Measurements from ENCODE around the gene DMBT1.

The DMBT1 gene

GRCh38 chr10:122639801-122640200, 79.2 kb downstream of the DMBT1 start:
- Histone ChIP-seq H3K27ac (ENCODE audit: low read depth, low read length) (no peak overlapping the region), H3K4me3 (ENCODE audit: low read depth in 1 of 5, low read length in 5 of 5) (no peak overlapping the region), H3K9ac (ENCODE audit: low read length in 5 of 5) (no peak overlapping the region), H3K9me3 (ENCODE audit: control insufficient read depth in 5 of 5, low read length in 5 of 5) (no peaks in the 10 kb centered on the region), H3K27me3 (ENCODE audit: control insufficient read depth in 5 of 5, insufficient read depth in 4 of 5, low read length in 5 of 5) (no peaks in the 10 kb centered on the region), H3K36me3 (ENCODE audit: control insufficient read depth in 5 of 5, insufficient read depth in 5 of 5, low read length in 5 of 5) (no peaks in the 10 kb centered on the region), H3K4me1 (ENCODE audit: control insufficient read depth in 5 of 5, insufficient read depth in 5 of 5, low read length in 5 of 5) (no peaks in the 10 kb centered on the region)

GRCh38 chr10:122640921-122641320, 80.4 kb downstream of the DMBT1 start:
- Histone ChIP-seq H3K9me3 (ENCODE audit: control insufficient read depth in 5 of 5, low read length in 5 of 5) (no peaks in the 10 kb centered on the region), H3K4me1 (ENCODE audit: control insufficient read depth in 5 of 5, insufficient read depth in 5 of 5, low read length in 5 of 5) (no peaks in the 10 kb centered on the region), H3K4me3 (ENCODE audit: low read depth in 1 of 5, low read length in 5 of 5) (no peak overlapping the region), H3K9ac (ENCODE audit: low read length in 5 of 5) (no peak overlapping the region), H3K36me3 (ENCODE audit: control insufficient read depth in 5 of 5, insufficient read depth in 5 of 5, low read length in 5 of 5) (no peaks in the 10 kb centered on the region), H3K27ac (ENCODE audit: low read depth, low read length) (no peak overlapping the region), H3K27me3 (ENCODE audit: control insufficient read depth in 5 of 5, insufficient read depth in 4 of 5, low read length in 5 of 5) (no peaks in the 10 kb centered on the region)

GRCh38 chr10:122642726-122643605, 82.4 kb downstream of the DMBT1 start:
- no peaks in the 10 kb centered on the region for H3K36me3 ChIP-seq (ENCODE audit: control insufficient read depth in 5 of 5, insufficient read depth in 5 of 5, low read length in 5 of 5)
- H3K4me1 ChIP-seq (ENCODE audit: control insufficient read depth in 5 of 5, insufficient read depth in 5 of 5, low read length in 5 of 5): no peaks in the 10 kb centered on the region
- H3K27ac ChIP-seq (ENCODE audit: low read depth, low read length): no peak overlapping the region
- H3K9me3 ChIP-seq (ENCODE audit: control insufficient read depth in 5 of 5, low read length in 5 of 5): no peaks in the 10 kb centered on the region
- no peak overlapping the region for H3K4me3 ChIP-seq (ENCODE audit: low read depth in 1 of 5, low read length in 5 of 5)
- no peaks in the 10 kb centered on the region for H3K27me3 ChIP-seq (ENCODE audit: control insufficient read depth in 5 of 5, insufficient read depth in 4 of 5, low read length in 5 of 5)
- no peak overlapping the region for H3K9ac ChIP-seq (ENCODE audit: low read length in 5 of 5)

GRCh38 chr10:122643931-122644534, 83.5 kb downstream of the DMBT1 start:
- Histone ChIP-seq H3K9me3 (ENCODE audit: control insufficient read depth in 5 of 5, low read length in 5 of 5) (no peaks in the 10 kb centered on the region), H3K27ac (ENCODE audit: low read depth, low read length) (no peak overlapping the region), H3K4me3 (ENCODE audit: low read depth in 1 of 5, low read length in 5 of 5) (no peak overlapping the region), H3K36me3 (ENCODE audit: control insufficient read depth in 5 of 5, insufficient read depth in 5 of 5, low read length in 5 of 5) (no peaks in the 10 kb centered on the region), H3K27me3 (ENCODE audit: control insufficient read depth in 5 of 5, insufficient read depth in 4 of 5, low read length in 5 of 5) (peaks cover 0 to 2% (median under 1%) of the 10 kb centered on the region in 5 donors), H3K9ac (ENCODE audit: low read length in 5 of 5) (no peak overlapping the region), H3K4me1 (ENCODE audit: control insufficient read depth in 5 of 5, insufficient read depth in 5 of 5, low read length in 5 of 5) (no peaks in the 10 kb centered on the region)

GRCh38 chr10:122646511-122647382, 86.2 kb downstream of the DMBT1 start:
- Histone ChIP-seq H3K36me3 (ENCODE audit: control insufficient read depth in 5 of 5, insufficient read depth in 5 of 5, low read length in 5 of 5) (no peaks in the 10 kb centered on the region), H3K9me3 (ENCODE audit: control insufficient read depth in 5 of 5, low read length in 5 of 5) (no peaks in the 10 kb centered on the region), H3K4me3 (ENCODE audit: low read depth in 1 of 5, low read length in 5 of 5) (no peak overlapping the region), H3K9ac (ENCODE audit: low read length in 5 of 5) (no peak overlapping the region), H3K27me3 (ENCODE audit: control insufficient read depth in 5 of 5, insufficient read depth in 4 of 5, low read length in 5 of 5) (peaks cover 5 to 20% (median 9%) of the 10 kb centered on the region in 5 donors), H3K4me1 (ENCODE audit: control insufficient read depth in 5 of 5, insufficient read depth in 5 of 5, low read length in 5 of 5) (no peaks in the 10 kb centered on the region), H3K27ac (ENCODE audit: low read depth, low read length) (no peak overlapping the region)

- H3K9ac ChIP-seq (ENCODE audit: low read length in 5 of 5): no peak overlapping the region
- H3K4me1 ChIP-seq (ENCODE audit: control insufficient read depth in 5 of 5, insufficient read depth in 5 of 5, low read length in 5 of 5): no peaks in the 10 kb centered on the region
- no peaks in the 10 kb centered on the region for H3K9me3 ChIP-seq (ENCODE audit: control insufficient read depth in 5 of 5, low read length in 5 of 5)
- H3K27ac ChIP-seq (ENCODE audit: low read depth, low read length): no peak overlapping the region
- H3K4me3 ChIP-seq (ENCODE audit: low read depth in 1 of 5, low read length in 5 of 5): no peak overlapping the region
- no peaks in the 10 kb centered on the region for H3K36me3 ChIP-seq (ENCODE audit: control insufficient read depth in 5 of 5, insufficient read depth in 5 of 5, low read length in 5 of 5)
- peaks cover 5 to 20% (median 9%) of the 10 kb centered on the region in 5 donors for H3K27me3 ChIP-seq (ENCODE audit: control insufficient read depth in 5 of 5, insufficient read depth in 4 of 5, low read length in 5 of 5)
Observed at GRCh38 chr10:122647383-122647968, 86.9 kb downstream of the DMBT1 start.

GRCh38 chr10:122648599-122649428, 88.3 kb downstream of the DMBT1 start:
- Histone ChIP-seq H3K4me3 (ENCODE audit: low read depth in 1 of 5, low read length in 5 of 5) (no peak overlapping the region), H3K9me3 (ENCODE audit: control insufficient read depth in 5 of 5, low read length in 5 of 5) (no peaks in the 10 kb centered on the region), H3K9ac (ENCODE audit: low read length in 5 of 5) (no peak overlapping the region), H3K27me3 (ENCODE audit: control insufficient read depth in 5 of 5, insufficient read depth in 4 of 5, low read length in 5 of 5) (peaks cover 5 to 20% (median 9%) of the 10 kb centered on the region in 5 donors), H3K27ac (ENCODE audit: low read depth, low read length) (no peak overlapping the region), H3K36me3 (ENCODE audit: control insufficient read depth in 5 of 5, insufficient read depth in 5 of 5, low read length in 5 of 5) (no peaks in the 10 kb centered on the region), H3K4me1 (ENCODE audit: control insufficient read depth in 5 of 5, insufficient read depth in 5 of 5, low read length in 5 of 5) (no peaks in the 10 kb centered on the region)

GRCh38 chr10:122649903-122650302, 89.3 kb downstream of the DMBT1 start:
- Histone ChIP-seq H3K36me3 (ENCODE audit: control insufficient read depth in 5 of 5, insufficient read depth in 5 of 5, low read length in 5 of 5) (no peaks in the 10 kb centered on the region), H3K27ac (ENCODE audit: low read depth, low read length) (no peak overlapping the region), H3K4me1 (ENCODE audit: control insufficient read depth in 5 of 5, insufficient read depth in 5 of 5, low read length in 5 of 5) (no peaks in the 10 kb centered on the region), H3K4me3 (ENCODE audit: low read depth in 1 of 5, low read length in 5 of 5) (no peak overlapping the region), H3K27me3 (ENCODE audit: control insufficient read depth in 5 of 5, insufficient read depth in 4 of 5, low read length in 5 of 5) (peaks cover 5 to 20% (median 9%) of the 10 kb centered on the region in 5 donors), H3K9me3 (ENCODE audit: control insufficient read depth in 5 of 5, low read length in 5 of 5) (no peaks in the 10 kb centered on the region), H3K9ac (ENCODE audit: low read length in 5 of 5) (no peak overlapping the region)

GRCh38 chr10:122650331-122650730, 89.8 kb downstream of the DMBT1 start:
- H3K4me3 ChIP-seq (ENCODE audit: low read depth in 1 of 5, low read length in 5 of 5): no peak overlapping the region
- no peaks in the 10 kb centered on the region for H3K9me3 ChIP-seq (ENCODE audit: control insufficient read depth in 5 of 5, low read length in 5 of 5)
- no peak overlapping the region for H3K9ac ChIP-seq (ENCODE audit: low read length in 5 of 5)
- H3K27ac ChIP-seq (ENCODE audit: low read depth, low read length): no peak overlapping the region
- no peaks in the 10 kb centered on the region for H3K4me1 ChIP-seq (ENCODE audit: control insufficient read depth in 5 of 5, insufficient read depth in 5 of 5, low read length in 5 of 5)
- no peaks in the 10 kb centered on the region for H3K36me3 ChIP-seq (ENCODE audit: control insufficient read depth in 5 of 5, insufficient read depth in 5 of 5, low read length in 5 of 5)
- H3K27me3 ChIP-seq (ENCODE audit: control insufficient read depth in 5 of 5, insufficient read depth in 4 of 5, low read length in 5 of 5): peaks cover 5 to 20% (median 9%) of the 10 kb centered on the region in 5 donors
